ENCODE data around the gene FBXO46.
"Not testable (repeated sequence)": the region's sequence is repeated elsewhere in the genome, so short reads cannot be mapped to it uniquely, and the experiment has no call there.

Gene FBXO46

GRCh38 chr19:45691516-45692186 lies 39.0 kb downstream of the FBXO46 start, which contains the start of gene SNRPD2:
Gene SNRPD2, minus strand, starts transcription at chr19:45691953. Its CDS starts 65 bp downstream, at chr19:45691888.
- H3K9ac ChIP-seq (ENCODE audit: low read depth in 1 of 2, low read length in 2 of 2) = peak within 1 kb of the TSS; percentile 91

GRCh38 chr19:45687599-45687998 lies 43.1 kb downstream of the FBXO46 start:
- Histone ChIP-seq H3K27ac (ENCODE audit: low read depth in 2 of 2, low read length in 2 of 2) (no peak overlapping the region), H3K9me3 (ENCODE audit: control insufficient read depth in 2 of 2, low read length in 2 of 2) (no peaks in the 10 kb centered on the region), H3K9ac (ENCODE audit: low read depth in 1 of 2, low read length in 2 of 2) (no peak overlapping the region), H3K27me3 (ENCODE audit: control insufficient read depth in 2 of 2, insufficient read depth in 2 of 2, low read length in 2 of 2) (no peaks in the 10 kb centered on the region), H3K36me3 (ENCODE audit: control insufficient read depth in 2 of 2, insufficient read depth in 2 of 2, low read length in 2 of 2) (peaks cover 14 to 35% of the 10 kb centered on the region in 2 donors), H3K4me1 (ENCODE audit: control insufficient read depth in 2 of 2, insufficient read depth in 2 of 2, low read length in 2 of 2) (no peaks in the 10 kb centered on the region), H3K4me3 (ENCODE audit: low read length in 2 of 2) (no peak overlapping the region)

More at GRCh38 chr19:45691516-45692186, 39.0 kb downstream of the FBXO46 start, which contains the start of gene SNRPD2:
- peak within 1 kb of the TSS; percentile 88 to 93 for H3K4me3 ChIP-seq (ENCODE audit: low read length in 2 of 2)
- peaks cover 8 to 10% of the 10 kb centered on the region in 2 donors for H3K4me1 ChIP-seq (ENCODE audit: control insufficient read depth in 2 of 2, insufficient read depth in 2 of 2, low read length in 2 of 2)
- H3K9me3 ChIP-seq (ENCODE audit: control insufficient read depth in 2 of 2, low read length in 2 of 2) = no peaks in the 10 kb centered on the region
- peak within 1 kb of the TSS; percentile 89 to 90 for H3K27ac ChIP-seq (ENCODE audit: low read depth in 2 of 2, low read length in 2 of 2)
- no peaks in the 10 kb centered on the region for H3K27me3 ChIP-seq (ENCODE audit: control insufficient read depth in 2 of 2, insufficient read depth in 2 of 2, low read length in 2 of 2)
- H3K36me3 ChIP-seq (ENCODE audit: control insufficient read depth in 2 of 2, insufficient read depth in 2 of 2, low read length in 2 of 2) = peaks cover 14 to 23% of the 10 kb centered on the region in 2 donors

GRCh38 chr19:45685045-45685444 lies 45.7 kb downstream of the FBXO46 start:
- H3K27ac ChIP-seq (ENCODE audit: low read depth in 2 of 2, low read length in 2 of 2); H3K27me3 ChIP-seq (ENCODE audit: control insufficient read depth in 2 of 2, insufficient read depth in 2 of 2, low read length in 2 of 2); H3K9ac ChIP-seq (ENCODE audit: low read depth in 1 of 2, low read length in 2 of 2); H3K9me3 ChIP-seq (ENCODE audit: control insufficient read depth in 2 of 2, low read length in 2 of 2); H3K4me3 ChIP-seq (ENCODE audit: low read length in 2 of 2); H3K4me1 ChIP-seq (ENCODE audit: control insufficient read depth in 2 of 2, insufficient read depth in 2 of 2, low read length in 2 of 2): not testable (repeated sequence)
- H3K36me3 ChIP-seq (ENCODE audit: control insufficient read depth in 2 of 2, insufficient read depth in 2 of 2, low read length in 2 of 2) = peaks cover 14 to 35% of the 10 kb centered on the region in 2 donors

- Histone ChIP-seq H3K36me3 (ENCODE audit: control insufficient read depth in 2 of 2, insufficient read depth in 2 of 2, low read length in 2 of 2) (peaks cover 10 to 25% of the 10 kb centered on the region in 2 donors), H3K4me3 (ENCODE audit: low read length in 2 of 2) (no peak overlapping the region), H3K27me3 (ENCODE audit: control insufficient read depth in 2 of 2, insufficient read depth in 2 of 2, low read length in 2 of 2) (peaks cover 0 to 4% of the 10 kb centered on the region in 2 donors), H3K4me1 (ENCODE audit: control insufficient read depth in 2 of 2, insufficient read depth in 2 of 2, low read length in 2 of 2) (peaks cover 3 to 11% of the 10 kb centered on the region in 2 donors), H3K9ac (ENCODE audit: low read depth in 1 of 2, low read length in 2 of 2) (no peak overlapping the region), H3K27ac (ENCODE audit: low read depth in 2 of 2, low read length in 2 of 2) (no peak overlapping the region), H3K9me3 (ENCODE audit: control insufficient read depth in 2 of 2, low read length in 2 of 2) (no peaks in the 10 kb centered on the region)
These were observed 47.8 kb downstream of the FBXO46 start for GRCh38 chr19:45682908-45683307.

GRCh38 chr19:45682117-45682516 lies 48.6 kb downstream of the FBXO46 start:
- Histone ChIP-seq H3K4me1 (ENCODE audit: control insufficient read depth in 2 of 2, insufficient read depth in 2 of 2, low read length in 2 of 2) (peaks cover 9 to 15% of the 10 kb centered on the region in 2 donors), H3K9me3 (ENCODE audit: control insufficient read depth in 2 of 2, low read length in 2 of 2) (no peaks in the 10 kb centered on the region), H3K27ac (ENCODE audit: low read depth in 2 of 2, low read length in 2 of 2) (peak overlapping the region; percentile 77 to 81), H3K9ac (ENCODE audit: low read depth in 1 of 2, low read length in 2 of 2) (peak overlapping the region; percentile 47 to 70), H3K27me3 (ENCODE audit: control insufficient read depth in 2 of 2, insufficient read depth in 2 of 2, low read length in 2 of 2) (peaks cover 0 to 5% of the 10 kb centered on the region in 2 donors), H3K4me3 (ENCODE audit: low read length in 2 of 2) (peak overlapping the region; percentile 43 to 63), H3K36me3 (ENCODE audit: control insufficient read depth in 2 of 2, insufficient read depth in 2 of 2, low read length in 2 of 2) (peaks cover 3 to 17% of the 10 kb centered on the region in 2 donors)

GRCh38 chr19:45681391-45682015 lies 49.2 kb downstream of the FBXO46 start:
- peak overlapping the region; percentile 77 to 81 for H3K27ac ChIP-seq (ENCODE audit: low read depth in 2 of 2, low read length in 2 of 2)
- H3K9me3 ChIP-seq (ENCODE audit: control insufficient read depth in 2 of 2, low read length in 2 of 2) = no peaks in the 10 kb centered on the region
- H3K4me1 ChIP-seq (ENCODE audit: control insufficient read depth in 2 of 2, insufficient read depth in 2 of 2, low read length in 2 of 2) = peaks cover 13 to 15% of the 10 kb centered on the region in 2 donors
- H3K36me3 ChIP-seq (ENCODE audit: control insufficient read depth in 2 of 2, insufficient read depth in 2 of 2, low read length in 2 of 2) = peaks cover 0 to 16% of the 10 kb centered on the region in 2 donors
- H3K4me3 ChIP-seq (ENCODE audit: low read length in 2 of 2) = peak overlapping the region; percentile 43 to 63
- peak overlapping the region; percentile 47 to 70 for H3K9ac ChIP-seq (ENCODE audit: low read depth in 1 of 2, low read length in 2 of 2)
- H3K27me3 ChIP-seq (ENCODE audit: control insufficient read depth in 2 of 2, insufficient read depth in 2 of 2, low read length in 2 of 2) = peaks cover 0 to 8% of the 10 kb centered on the region in 2 donors

- Histone ChIP-seq H3K9ac (ENCODE audit: low read depth in 1 of 2, low read length in 2 of 2) (peak overlapping the region in 1 of 2 donors; percentile 31), H3K27me3 (ENCODE audit: control insufficient read depth in 2 of 2, insufficient read depth in 2 of 2, low read length in 2 of 2) (peaks cover 0 to 8% of the 10 kb centered on the region in 2 donors), H3K4me3 (ENCODE audit: low read length in 2 of 2) (peak overlapping the region; percentile 33 to 58), H3K9me3 (ENCODE audit: control insufficient read depth in 2 of 2, low read length in 2 of 2) (no peaks in the 10 kb centered on the region), H3K4me1 (ENCODE audit: control insufficient read depth in 2 of 2, insufficient read depth in 2 of 2, low read length in 2 of 2) (peaks cover 13 to 15% of the 10 kb centered on the region in 2 donors), H3K27ac (ENCODE audit: low read depth in 2 of 2, low read length in 2 of 2) (peak overlapping the region in 1 of 2 donors; percentile 3), H3K36me3 (ENCODE audit: control insufficient read depth in 2 of 2, insufficient read depth in 2 of 2, low read length in 2 of 2) (no peaks in the 10 kb centered on the region)
These were observed 53.1 kb downstream of the FBXO46 start for GRCh38 chr19:45677351-45678230.

- Histone ChIP-seq H3K9ac (ENCODE audit: low read depth in 1 of 2, low read length in 2 of 2) (peak overlapping the region; percentile 52 to 68), H3K4me3 (ENCODE audit: low read length in 2 of 2) (peak overlapping the region; percentile 59 to 61), H3K27me3 (ENCODE audit: control insufficient read depth in 2 of 2, insufficient read depth in 2 of 2, low read length in 2 of 2) (peaks cover 0 to 8% of the 10 kb centered on the region in 2 donors), H3K27ac (ENCODE audit: low read depth in 2 of 2, low read length in 2 of 2) (no peak overlapping the region), H3K9me3 (ENCODE audit: control insufficient read depth in 2 of 2, low read length in 2 of 2) (no peaks in the 10 kb centered on the region), H3K36me3 (ENCODE audit: control insufficient read depth in 2 of 2, insufficient read depth in 2 of 2, low read length in 2 of 2) (no peaks in the 10 kb centered on the region), H3K4me1 (ENCODE audit: control insufficient read depth in 2 of 2, insufficient read depth in 2 of 2, low read length in 2 of 2) (peaks cover 13 to 14% of the 10 kb centered on the region in 2 donors)
These were observed 53.8 kb downstream of the FBXO46 start for GRCh38 chr19:45676851-45677263.

GRCh38 chr19:45674946-45675345 lies 55.8 kb downstream of the FBXO46 start:
- H3K4me1 ChIP-seq (ENCODE audit: control insufficient read depth in 2 of 2, insufficient read depth in 2 of 2, low read length in 2 of 2) = peaks cover 13 to 15% of the 10 kb centered on the region in 2 donors
- H3K27ac ChIP-seq (ENCODE audit: low read depth in 2 of 2, low read length in 2 of 2) = no peak overlapping the region
- no peak overlapping the region for H3K4me3 ChIP-seq (ENCODE audit: low read length in 2 of 2)
- no peak overlapping the region for H3K9ac ChIP-seq (ENCODE audit: low read depth in 1 of 2, low read length in 2 of 2)
- H3K36me3 ChIP-seq (ENCODE audit: control insufficient read depth in 2 of 2, insufficient read depth in 2 of 2, low read length in 2 of 2) = no peaks in the 10 kb centered on the region
- peaks cover 0 to 8% of the 10 kb centered on the region in 2 donors for H3K27me3 ChIP-seq (ENCODE audit: control insufficient read depth in 2 of 2, insufficient read depth in 2 of 2, low read length in 2 of 2)
- no peaks in the 10 kb centered on the region for H3K9me3 ChIP-seq (ENCODE audit: control insufficient read depth in 2 of 2, low read length in 2 of 2)
